H1 (cell line): ENCODE results near the gene CKB. TPM values are rescaled to one million over a fixed set of nuclear protein-coding genes. Genes with fewer than 3 reads are reported as not detected.
A peak's percentile ranks its signal among the peaks of the same experiment; 100 is the strongest.

Source experiments
- CTCF ChIA-PET: fragments of 300-600 bp; sonication (Branson Sonifier 250); formaldehyde crosslinking; loops from one replicate; lab custom pipeline; 2021; ENCODE audit not compliant: partially characterized antibody; lab: Charles Lee
- POLR2A ChIA-PET: fragments of 300-600 bp; sonication (Branson Sonifier 250); formaldehyde crosslinking; loops from one replicate; lab custom pipeline; 2021; ENCODE audit warnings: inconsistent platforms; ENCODE audit not compliant: partially characterized antibody; lab: Charles Lee
- DNase-seq, 2 experiments: peaks; one replicate each; pipeline versions ENCODE4 v3.0.0 to v3.0.0-alpha.2; 2010 to 2022; ENCODE audit warnings: low spot score in 2 of 2, low read depth in 1 of 2, mixed read lengths in 1 of 2
- FAIRE-seq: peaks from 2 replicates; lab custom pipeline; 2011; peaks lifted over from hg19 to GRCh38; lab: Jason Lieb, UNC
- H2AFZ ChIP-seq: 2 replicates; pipeline ENCODE4 v1.8.1; 2012; ENCODE audit warnings: low read length, inconsistent platforms
- H2AK5ac ChIP-seq: 2 replicates; pipeline ENCODE4 v1.6.1; 2013; ENCODE audit warnings: low read depth, low read length
- H2BK120ac ChIP-seq: replicated peaks from 2 replicates; pipeline ENCODE3; 2013; ENCODE audit warnings: low read depth, low read length, inconsistent platforms
- H2BK12ac ChIP-seq: 2 replicates; pipeline ENCODE4 v1.6.1; 2013; ENCODE audit warnings: low read depth, low read length
- H2BK15ac ChIP-seq: 2 replicates; pipeline ENCODE4 v1.6.1; 2013; ENCODE audit warnings: low read length
- H2BK20ac ChIP-seq: 2 replicates; pipeline ENCODE4 v1.6.1; 2013; ENCODE audit warnings: low read length
- H2BK5ac ChIP-seq: 2 replicates; pipeline ENCODE4 v1.6.1; 2013; ENCODE audit warnings: low read depth, low read length
- H3K14ac ChIP-seq: 2 replicates; pipeline ENCODE4 v1.6.1; 2013; ENCODE audit warnings: inconsistent platforms; ENCODE audit not compliant: insufficient read length
- H3K18ac ChIP-seq: 2 replicates; pipeline ENCODE4 v1.6.1; 2013; ENCODE audit warnings: low read length; ENCODE audit errors: extremely low read depth
- H3K23ac ChIP-seq: 2 replicates; pipeline ENCODE4 v1.6.1; 2013; ENCODE audit warnings: inconsistent platforms; ENCODE audit not compliant: insufficient read length
- H3K23me2 ChIP-seq: 2 replicates; pipeline ENCODE4 v1.6.1; 2013; ENCODE audit warnings: low read depth, low read length
- H3K27ac ChIP-seq: 2 replicates; pipeline ENCODE4 v1.6.1; 2011; ENCODE audit warnings: low read depth, low read length, inconsistent platforms
- H3K27me3 ChIP-seq, 4 experiments: replicated peaks in 1 of 4; 1 replicate in 1 of 4; 2 replicates in 3 of 4; pipeline versions ENCODE4 v1.6.1 to v1.8.1; 2011 to 2013; ENCODE audit warnings: low read length in 3 of 4, mild to moderate bottlenecking in 3 of 4, inconsistent platforms in 2 of 4, mixed read lengths in 2 of 4, moderate library complexity in 1 of 4; ENCODE audit not compliant: control insufficient read depth in 3 of 4, insufficient read depth in 3 of 4; ENCODE audit errors: extremely low read depth in 1 of 4
- H3K36me3 ChIP-seq, 4 experiments: 2 replicates each; pipeline versions ENCODE4 v1.6.1 to v1.8.1; 2011 to 2013; ENCODE audit warnings: mild to moderate bottlenecking in 4 of 4, low read length in 3 of 4, moderate library complexity in 2 of 4, control low read depth in 1 of 4, inconsistent platforms in 1 of 4; ENCODE audit not compliant: insufficient read depth in 4 of 4, control insufficient read depth in 2 of 4
- H3K4ac ChIP-seq: replicated peaks from 2 replicates; pipeline ENCODE3; 2013; ENCODE audit warnings: low read length, low read depth, mixed read lengths, inconsistent platforms; ENCODE audit not compliant: insufficient read length
- H3K4me1 ChIP-seq, 4 experiments: replicated peaks in 1 of 4; 1 replicate in 1 of 4; 2 replicates in 3 of 4; pipeline versions ENCODE4 v1.6.1 to v1.8.1; 2011 to 2013; ENCODE audit warnings: low read length in 3 of 4, inconsistent platforms in 2 of 4, mixed read lengths in 1 of 4; ENCODE audit not compliant: insufficient read depth in 4 of 4, control insufficient read depth in 3 of 4
- H3K4me2 ChIP-seq, 2 experiments: 2 replicates each; pipeline versions ENCODE4 v1.6.1 to v1.8.1; 2011 to 2013; ENCODE audit warnings: low read depth in 2 of 2, low read length in 2 of 2, control low read depth in 1 of 2, inconsistent platforms in 1 of 2, mild to moderate bottlenecking in 1 of 2; ENCODE audit not compliant: insufficient read depth in 1 of 2
- H3K4me3 ChIP-seq, 4 experiments: fragments of 200-600, 300-600 bp in 1 of 4; sonication (generic), shearing (Covaris generic), sonication (Bioruptor Twin) in 1 of 4; 2 replicates each; pipeline versions ENCODE4 v1.5.1 to v1.8.1; 2011 to 2016; ENCODE audit warnings: low read length in 4 of 4, low read depth in 3 of 4, control low read depth in 2 of 4, inconsistent platforms in 2 of 4, mild to moderate bottlenecking in 2 of 4, mixed read lengths in 1 of 4, moderate library complexity in 1 of 4; ENCODE audit not compliant: insufficient read depth in 2 of 4; ENCODE audit errors: extremely low read depth in 1 of 4
- H3K56ac ChIP-seq: replicated peaks from 2 replicates; pipeline ENCODE3; 2013; ENCODE audit warnings: low read depth, mild to moderate bottlenecking, mixed read lengths, low read length, inconsistent platforms; ENCODE audit not compliant: insufficient read length
- H3K79me1 ChIP-seq: 2 replicates; pipeline ENCODE4 v1.6.1; 2013; ENCODE audit warnings: low read depth, low read length, control low read depth
- H3K79me2 ChIP-seq, 2 experiments: 2 replicates each; pipeline versions ENCODE4 v1.6.1 to v1.8.1; 2012 to 2013; ENCODE audit warnings: low read length in 2 of 2, mild to moderate bottlenecking in 2 of 2, inconsistent platforms in 1 of 2; ENCODE audit not compliant: insufficient read depth in 2 of 2, control insufficient read depth in 1 of 2
- H3K9ac ChIP-seq, 4 experiments: replicated peaks in 1 of 4; 1 replicate in 1 of 4; 2 replicates in 3 of 4; pipeline versions ENCODE4 v1.6.1 to v1.8.1; 2011 to 2013; ENCODE audit warnings: low read depth in 3 of 4, low read length in 3 of 4, control low read depth in 2 of 4, mild to moderate bottlenecking in 2 of 4, moderate library complexity in 2 of 4, inconsistent platforms in 1 of 4; ENCODE audit errors: extremely low read depth in 1 of 4
- H3K9me3 ChIP-seq, 2 experiments: 2 replicates each; pipeline versions ENCODE4 v1.6.1 to v1.8.1; 2012 to 2013; ENCODE audit warnings: mild to moderate bottlenecking in 2 of 2, moderate library complexity in 2 of 2, control low read depth in 1 of 2, inconsistent platforms in 1 of 2, low read depth in 1 of 2, low read length in 1 of 2, mixed read lengths in 1 of 2; ENCODE audit not compliant: insufficient read depth in 2 of 2
- H4K20me1 ChIP-seq, 2 experiments: replicated peaks in 1 of 2; 2 replicates each; pipeline versions ENCODE3 to v1.8.1; 2011 to 2013; ENCODE audit warnings: inconsistent platforms in 2 of 2, low read length in 2 of 2, mild to moderate bottlenecking in 1 of 2; ENCODE audit not compliant: insufficient read depth in 2 of 2, control insufficient read depth in 1 of 2
- H4K5ac ChIP-seq: 2 replicates; pipeline ENCODE4 v1.6.1; 2013; ENCODE audit warnings: low read length, low read depth, mixed read lengths, inconsistent platforms; ENCODE audit not compliant: insufficient read length
- H4K8ac ChIP-seq: 2 replicates; pipeline ENCODE4 v1.8.0; 2013; ENCODE audit warnings: mild to moderate bottlenecking, moderate library complexity, low read length, inconsistent platforms; ENCODE audit not compliant: insufficient read depth; ENCODE audit errors: extremely low read depth
- H4K91ac ChIP-seq: replicated peaks from 2 replicates; pipeline ENCODE3; 2013; ENCODE audit warnings: low read length, mixed read lengths, inconsistent platforms; ENCODE audit not compliant: insufficient read length
- ZNF274 ChIP-seq: IDR thresholded peaks from 2 replicates; pipeline ENCODE4 v1.7.0; 2012; ENCODE audit warnings: low read length, borderline replicate concordance; ENCODE audit errors: extremely low read depth
- WGBS, 2 experiments: shearing (Covaris generic) in 1 of 2; methylation state at CpG; one replicate each; pipeline versions ENCODE4 v1.1.6 to v1.1.7; 2013 to 2015; ENCODE audit warnings: low lambda C conversion rate in 2 of 2, mixed read lengths in 2 of 2, inconsistent platforms in 1 of 2, low coverage in 1 of 2, missing lambda C conversion rate in 1 of 2; ENCODE audit not compliant: insufficient replicate concordance in 2 of 2, insufficient coverage in 1 of 2, insufficient read length in 1 of 2; ENCODE audit errors: extremely low coverage in 1 of 2, missing lambda C conversion rate in 1 of 2; 5-methylcytosine and 5-hydroxymethylcytosine counted together
- polyA plus RNA-seq, 7 experiments: library from polyadenylated mRNA; depleted of rRNA in 3 of 7; stranded (reverse) in 5 of 7; unstranded in 2 of 7; fragments of >200 nt in 5 of 7; fragments of 200-250 nt in 2 of 7; gene quantifications; 1 replicate in 5 of 7; 2 replicates in 1 of 7; 4 replicates in 1 of 7; pipeline versions ENCODE4 v1.2.1 to v1.2.3, GENCODE V29; 2011 to 2013; ENCODE audit warnings: missing spikeins in 2 of 7, mixed read lengths in 2 of 7
- total RNA-seq: library from RNA; stranded (reverse); fragmentation: NEBNext Ultra II Directional; extraction: Animal tissue kit (Norgen Biotek cat#: 25700); gene quantifications from 2 replicates; pipeline ENCODE4 v1.2.1, GENCODE V29; 2021

CKB gene
- total and polyA plus RNA-seq, 2 of the 8 experiments (the other 6 are each of a cell fraction or from before 2014, with no cell fraction given), result 538 to 950 TPM

GRCh38 chr14:103547455-103547940 is 24.9 kb upstream of the CKB start:
- Histone ChIP-seq H4K20me1 (peaks cover 0 to 4% of the 10 kb centered on the region in 2 experiments), H3K4me2 (no peak overlapping the region), H4K5ac (no peak overlapping the region), H3K9me3 (no peaks in the 10 kb centered on the region), H3K36me3 (no peaks in the 10 kb centered on the region), H3K56ac (no peak overlapping the region), H3K9ac (no peak overlapping the region), H3K27me3 (no peaks in the 10 kb centered on the region), H3K4ac (no peak overlapping the region), H4K91ac (no peak overlapping the region), H4K8ac (no peak overlapping the region), H3K27ac (no peak overlapping the region), H2BK120ac (no peak overlapping the region), H3K14ac (no peak overlapping the region), H2BK5ac (peak overlapping the region; percentile 60; the same call in 1 of the 2 replicates), H2AK5ac (no peak overlapping the region), H3K4me3 (no peak overlapping the region), H3K18ac (no peak overlapping the region), H3K4me1 (peaks cover 0 to 20% (median 16%) of the 10 kb centered on the region in 4 experiments; a peak in 6 of 7 replicates), H2AFZ (no peak overlapping the region), H2BK15ac (no peak overlapping the region), H3K23me2 (no peaks in the 10 kb centered on the region), H3K79me2 (no peaks in the 10 kb centered on the region), H3K23ac (no peak overlapping the region), H2BK12ac (no peak overlapping the region), H3K79me1 (no peaks in the 10 kb centered on the region), H2BK20ac (no peak overlapping the region)
- CTCF ChIA-PET, result interaction anchor here (0.6 to 28.8 kb wide), 11 partner anchors 9 to 159 kb away, joined by 3 to 921 read pairs (median 6); partner anchors contain the start of genes CKB and TRMT61A
- POLR2A ChIA-PET, result interaction anchor here (0.8 to 29.8 kb wide), 6 partner anchors 9 to 35 kb away, joined by 3 to 844 read pairs (median 5); partner anchors contain the start of genes BAG5, CKB and COA8
- no peak for TF ChIP-seq ZNF274
- WGBS, 2 experiments, result 84% methylated on average over 10 of the region's 11 CpGs; no CpG with 5 or more reads in 1 of the 2 experiments
- no peak for DNase-seq
- no peak for FAIRE-seq
